GM10266 (cell line): Measurements from ENCODE around the gene RPP25L.

ENCODE experiments used
- DNase-seq: peaks from one replicate; pipeline ENCODE4 v3.0.0; 2012; ENCODE audit errors: extremely low spot score
- CTCF ChIP-seq: IDR thresholded peaks from 2 replicates; pipeline ENCODE4 v1.5.1; 2012; ENCODE audit warnings: mild to moderate bottlenecking, low read depth; ENCODE audit not compliant: control insufficient read depth, insufficient read depth; ENCODE audit errors: missing control alignments

RPP25L gene

GRCh38 chr9:34623374-34624235, 11.7 kb upstream of the RPP25L start:
- DNase-seq, result no peak
- TF ChIP-seq CTCF, result no peak

- DNase-seq, result peak; percentile 98
- no peak for TF ChIP-seq CTCF
These were observed 8.4 kb upstream of the RPP25L start, which contains the start of gene DCTN3 for GRCh38 chr9:34620061-34620994. Gene DCTN3 (minus strand): TSS chr9:34620495. CDS start chr9:34620464, 31 bp downstream.

GRCh38 chr9:34615132-34615531, 3.2 kb upstream of the RPP25L start:
- DNase-seq, result no peak
- TF ChIP-seq CTCF, result no peak

- TF ChIP-seq CTCF, result peak; percentile 85
- peak; percentile 82 for DNase-seq
These were observed 992 bp upstream of the RPP25L start for GRCh38 chr9:34612788-34613390.

GRCh38 chr9:34611251-34611810, 566 bp downstream of the RPP25L start:
- no peak for DNase-seq
- TF ChIP-seq CTCF, result no peak

- no peak for TF ChIP-seq CTCF
- no peak for DNase-seq
These were observed 1.3 kb downstream of the RPP25L start for GRCh38 chr9:34610434-34611206.
